T-cell (primary cell): ENCODE results near the gene CAPN9. TPM values are rescaled to one million over a fixed set of nuclear protein-coding genes. Genes with fewer than 3 reads are reported as not detected.

Experiments
- ATAC-seq, 4 experiments: fragments of 200-7000 bp in 3 of 4; fragments of 150-1000 bp in 1 of 4; cut with Tn5 transposase; replicated peaks in 1 of 4; 1 replicate in 3 of 4; 2 replicates in 1 of 4; pipeline ENCODE4 v1.10.0; 2021; ENCODE audit warnings: moderate library complexity in 3 of 4, mild to moderate bottlenecking in 2 of 4, moderate number of reproducible peaks in 1 of 4
- CTCF ChIA-PET, 2 donors: fragments of 300-600 bp; sonication (Branson Sonifier 250); formaldehyde crosslinking; loops; one replicate each; lab custom pipeline; 2022; ENCODE audit warnings: antibody characterized with exemption in 2 of 2; lab: Charles Lee
- POLR2A ChIA-PET, 2 donors: fragments of 300-600 bp; sonication (Branson Sonifier 250); formaldehyde crosslinking; loops; one replicate each; lab custom pipeline; 2022; ENCODE audit warnings: antibody characterized with exemption in 2 of 2; lab: Charles Lee
- DNase-seq, 35 experiments: peaks; one replicate each; pipeline versions ENCODE4 v3.0.0 to v3.0.0-alpha.2; 2013 to 2023
- H3K27ac ChIP-seq: one replicate; pipeline ENCODE4 v1.5.1; 2013; ENCODE audit warnings: low read length
- H3K27me3 ChIP-seq, 2 experiments: replicated peaks in 1 of 2; 1 replicate in 1 of 2; 2 replicates in 1 of 2; pipeline versions ENCODE4 v1.6.1 to v1.7.0; 2013; ENCODE audit warnings: low read length in 1 of 2, mixed read lengths in 1 of 2; ENCODE audit not compliant: control insufficient read depth in 2 of 2, insufficient read depth in 2 of 2; ENCODE audit errors: extremely low read depth in 1 of 2
- H3K36me3 ChIP-seq, 2 donors: 1 replicate in 1 of 2; 2 replicates in 1 of 2; pipeline versions ENCODE4 v1.6.1 to v1.7.0; 2013; ENCODE audit warnings: low read length in 1 of 2; ENCODE audit not compliant: control insufficient read depth in 2 of 2, insufficient read depth in 1 of 2; ENCODE audit errors: extremely low read depth in 1 of 2
- H3K4me1 ChIP-seq, 2 experiments: 1 replicate in 1 of 2; 2 replicates in 1 of 2; pipeline versions ENCODE4 v1.6.1 to v1.7.0; 2013; ENCODE audit warnings: low read length in 2 of 2, mixed read lengths in 1 of 2; ENCODE audit not compliant: insufficient read depth in 2 of 2, control insufficient read depth in 1 of 2; ENCODE audit errors: extremely low read depth in 1 of 2
- H3K4me3 ChIP-seq, 2 donors: 1 replicate in 1 of 2; 2 replicates in 1 of 2; pipeline versions ENCODE4 v1.5.1 to v1.7.0; 2013; ENCODE audit warnings: mild to moderate bottlenecking in 2 of 2, low read length in 1 of 2, moderate library complexity in 1 of 2; ENCODE audit not compliant: control insufficient read depth in 1 of 2; ENCODE audit errors: extremely low read depth in 1 of 2
- H3K9me3 ChIP-seq: 2 replicates; pipeline ENCODE4 v1.7.0; 2013
- H3K27ac Mint-ChIP-seq, 2 donors: one replicate each; pipeline ENCODE4 v1.8.0; 2020 to 2021; ENCODE audit warnings: mild to moderate bottlenecking in 2 of 2, mixed read lengths in 2 of 2
- H3K27me3 Mint-ChIP-seq, 2 donors: one replicate each; pipeline ENCODE4 v1.8.0; 2021 to 2022; ENCODE audit warnings: mixed read lengths in 2 of 2
- H3K36me3 Mint-ChIP-seq: one replicate; pipeline ENCODE4 v1.8.0; 2021; ENCODE audit warnings: mixed read lengths
- H3K4me1 Mint-ChIP-seq, 3 donors: one replicate each; pipeline ENCODE4 v1.8.0; 2020 to 2022; ENCODE audit warnings: mixed read lengths in 3 of 3, mild to moderate bottlenecking in 1 of 3
- H3K4me3 Mint-ChIP-seq, 3 donors: one replicate each; pipeline ENCODE4 v1.8.0; 2020 to 2022; ENCODE audit warnings: mild to moderate bottlenecking in 3 of 3, mixed read lengths in 3 of 3, moderate library complexity in 3 of 3
- H3K9me3 Mint-ChIP-seq, 3 donors: one replicate each; pipeline ENCODE4 v1.8.0; 2020 to 2022; ENCODE audit warnings: mixed read lengths in 3 of 3
- WGBS: methylation state at CpG from one replicate; pipeline ENCODE4 v1.1.5; 2013; ENCODE audit warnings: missing lambda C conversion rate; ENCODE audit not compliant: insufficient coverage; 5-methylcytosine and 5-hydroxymethylcytosine counted together
- total RNA-seq, 35 experiments: library from RNA in 6 of 35; stranded (reverse) in 6 of 35; fragments of 120-200 nt in 1 of 35; gene quantifications; one replicate each; pipeline versions ENCODE4 v1.2.1 to v1.2.4 and lab custom pipeline; 2013 to 2026

CAPN9 gene
- total RNA-seq, 5 donors from 2014 or later (not counting 1 experiment from before 2014, with no cell fraction given): not detected

DNA sequence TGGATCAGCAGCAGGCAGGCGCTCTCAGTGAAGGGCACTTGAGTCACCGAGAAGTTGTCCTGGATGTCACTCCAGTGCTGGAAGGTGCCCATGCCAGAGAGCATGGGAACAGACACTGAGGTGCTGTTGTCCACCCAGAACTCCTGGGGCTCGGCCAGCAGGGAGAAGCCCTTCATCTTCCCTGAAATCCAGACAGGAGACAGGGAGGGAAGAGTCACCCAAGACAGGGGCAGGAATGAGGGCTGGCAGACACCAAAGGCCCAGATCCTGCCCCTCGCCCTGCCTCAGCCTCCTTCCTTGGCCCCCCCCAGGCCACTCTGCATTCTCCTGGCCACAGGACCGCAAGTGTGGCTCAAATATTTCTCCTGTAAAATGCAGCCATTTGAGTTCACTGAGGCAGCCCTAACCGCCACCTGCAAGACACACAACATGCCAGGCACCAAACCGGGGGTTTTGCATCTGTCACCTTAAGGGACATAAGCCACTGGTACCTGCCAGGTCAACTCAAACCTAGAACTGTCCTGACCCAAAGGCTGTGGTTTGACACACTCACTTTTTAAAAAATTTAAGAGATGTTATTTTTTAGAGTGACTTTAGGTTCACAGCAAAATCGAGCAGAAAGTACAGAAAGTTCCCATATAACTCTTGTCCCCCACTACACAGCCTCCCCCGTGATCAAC lies 41.0 kb upstream of the CAPN9 start:
- WGBS: 86% methylated on average over 7 of the region's 9 CpGs
- no peaks in the 10 kb centered on the region for H3K9me3 ChIP-seq
- no peak for ATAC-seq

DNA sequence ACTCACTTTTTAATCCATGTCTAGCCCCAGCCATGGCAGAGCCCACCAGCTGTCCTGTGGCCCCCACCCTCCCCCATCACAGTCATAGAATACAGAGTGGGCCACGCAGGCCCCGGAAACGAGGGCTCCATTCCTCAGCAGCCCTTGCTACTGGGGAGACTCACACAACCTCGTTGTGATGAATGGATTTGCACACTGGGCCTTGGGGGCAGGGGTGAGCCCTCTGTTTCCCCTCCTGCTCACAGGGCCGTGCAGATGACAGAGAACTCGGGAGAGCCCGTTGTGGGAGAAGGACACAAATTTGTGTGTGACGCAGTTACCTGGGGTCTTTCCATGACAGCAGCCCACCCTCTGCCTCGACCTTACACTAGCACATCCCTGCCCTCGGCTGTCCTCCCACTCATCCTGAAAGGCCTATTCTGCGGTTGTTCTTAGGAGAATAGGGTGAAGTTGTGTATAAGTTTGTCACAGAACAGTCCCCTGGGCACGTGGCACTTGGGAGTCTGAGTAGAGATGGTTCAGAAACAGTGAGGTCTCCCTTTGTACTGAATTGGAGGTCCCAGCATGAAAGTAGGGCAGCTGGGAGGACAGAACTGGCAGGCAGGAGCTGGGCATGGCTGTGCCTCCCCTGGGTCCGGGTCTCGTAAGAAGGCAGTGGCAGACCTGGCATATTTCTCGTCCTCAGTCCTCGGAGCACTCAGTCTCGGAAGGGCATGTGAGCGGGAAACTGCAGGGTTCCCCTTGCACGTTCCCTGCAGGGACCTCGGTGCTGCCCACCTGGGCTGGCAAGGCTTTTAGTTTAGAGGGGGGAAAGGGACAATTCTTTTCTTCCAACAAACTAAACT lies 40.1 kb upstream of the CAPN9 start:
- H3K4me1 Mint-ChIP-seq: peaks cover 0 to 2% (median 0%) of the 10 kb centered on the region in 3 donors
- Histone ChIP-seq H3K4me3 (no peak overlapping the region), H3K36me3 (no peaks in the 10 kb centered on the region), H3K27ac (no peak overlapping the region), H3K27me3 (peaks cover 0 to 10% of the 10 kb centered on the region in 2 experiments), H3K9me3 (no peaks in the 10 kb centered on the region), H3K4me1 (no peaks in the 10 kb centered on the region)
- H3K9me3 Mint-ChIP-seq: no peaks in the 10 kb centered on the region
- 82% methylated on average over 12 of the region's 20 CpGs for WGBS
- H3K4me3 Mint-ChIP-seq: no peak overlapping the region
- DNase-seq (no peak), ATAC-seq (no peak)
- ChIA-PET CTCF (no interaction called here), POLR2A (no interaction called here)
- peaks cover 10% of the 10 kb centered on the region in 2 donors for H3K27me3 Mint-ChIP-seq
- H3K27ac Mint-ChIP-seq: no peak overlapping the region
- no peaks in the 10 kb centered on the region for H3K36me3 Mint-ChIP-seq

More for the DNA sequence above, 41.0 kb upstream of the CAPN9 start:
- Mint-ChIP-seq H3K27me3 (peaks cover 10 to 14% of the 10 kb centered on the region in 2 donors), H3K4me1 (peaks cover 0 to 2% (median 0%) of the 10 kb centered on the region in 3 donors), H3K9me3 (no peaks in the 10 kb centered on the region), H3K36me3 (no peaks in the 10 kb centered on the region), H3K4me3 (no peak overlapping the region), H3K27ac (no peak overlapping the region)
- CTCF ChIA-PET: no interaction called here
- no peaks in the 10 kb centered on the region for H3K4me1 ChIP-seq
- POLR2A ChIA-PET: no interaction called here
- no peak for DNase-seq
- peaks cover 0 to 14% of the 10 kb centered on the region in 2 experiments for H3K27me3 ChIP-seq
- no peak overlapping the region for H3K4me3 ChIP-seq
- no peaks in the 10 kb centered on the region for H3K36me3 ChIP-seq
- H3K27ac ChIP-seq: no peak overlapping the region

DNA sequence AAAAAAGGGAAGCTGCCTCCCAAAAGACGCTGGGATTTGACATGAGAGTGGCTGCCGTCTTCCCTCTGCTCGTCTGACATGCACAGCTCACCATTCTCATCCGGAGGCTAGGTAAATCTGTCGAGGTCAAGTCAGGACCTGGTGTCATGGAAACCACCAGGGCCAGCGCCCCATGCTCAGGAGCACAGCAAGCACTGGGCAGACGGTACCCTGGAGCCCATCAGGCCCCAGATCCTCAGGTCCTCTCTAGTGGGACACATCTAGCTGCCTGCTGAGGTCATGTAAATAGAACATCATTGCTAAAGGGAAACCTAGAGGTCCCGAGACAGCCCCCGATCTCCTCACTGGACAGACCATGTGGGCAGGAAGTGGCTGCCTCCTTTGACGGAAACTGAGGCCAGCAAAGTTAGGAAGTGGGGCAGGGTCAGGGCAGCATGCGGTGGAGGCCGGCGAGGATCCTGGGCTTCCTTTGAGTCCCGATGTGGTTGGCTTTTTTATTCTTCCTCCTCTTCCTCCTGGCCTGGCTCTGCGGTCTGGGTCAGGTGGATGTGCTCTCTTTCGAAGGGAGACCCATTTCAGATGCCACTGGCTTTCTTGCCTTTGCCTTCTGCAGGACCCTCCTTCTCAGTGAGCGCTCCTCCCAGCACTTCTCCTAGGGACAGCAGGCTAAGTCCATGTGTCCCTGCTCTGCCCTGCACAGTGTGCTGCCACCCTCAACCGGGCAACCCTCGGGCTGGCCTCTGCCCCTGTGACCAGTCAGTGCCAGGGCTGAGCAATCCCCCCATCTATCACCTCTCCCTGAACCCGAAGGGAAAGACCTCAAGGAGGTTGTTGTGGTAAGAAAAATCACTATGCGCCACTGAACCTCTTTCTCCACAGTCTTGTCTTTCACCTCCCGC lies 39.2 kb upstream of the CAPN9 start:
- no peaks in the 10 kb centered on the region for H3K9me3 Mint-ChIP-seq
- 43% methylated on average over 19 of the region's 22 CpGs for WGBS
- ATAC-seq (no peak), DNase-seq (no peak)
- Histone ChIP-seq H3K4me1 (no peaks in the 10 kb centered on the region), H3K4me3 (no peak overlapping the region), H3K36me3 (no peaks in the 10 kb centered on the region), H3K27me3 (peaks cover 0 to 13% of the 10 kb centered on the region in 2 experiments), H3K9me3 (no peaks in the 10 kb centered on the region), H3K27ac (no peak overlapping the region)
- no peaks in the 10 kb centered on the region for H3K36me3 Mint-ChIP-seq
- ChIA-PET CTCF (no interaction called here), POLR2A (no interaction called here)
- H3K4me1 Mint-ChIP-seq: peaks cover 0 to 2% (median 0%) of the 10 kb centered on the region in 3 donors
- peak overlapping the region in 1 of 2 donors; percentile 63 for H3K27ac Mint-ChIP-seq
- peaks cover 10 to 12% of the 10 kb centered on the region in 2 donors for H3K27me3 Mint-ChIP-seq
- H3K4me3 Mint-ChIP-seq: no peak overlapping the region

DNA sequence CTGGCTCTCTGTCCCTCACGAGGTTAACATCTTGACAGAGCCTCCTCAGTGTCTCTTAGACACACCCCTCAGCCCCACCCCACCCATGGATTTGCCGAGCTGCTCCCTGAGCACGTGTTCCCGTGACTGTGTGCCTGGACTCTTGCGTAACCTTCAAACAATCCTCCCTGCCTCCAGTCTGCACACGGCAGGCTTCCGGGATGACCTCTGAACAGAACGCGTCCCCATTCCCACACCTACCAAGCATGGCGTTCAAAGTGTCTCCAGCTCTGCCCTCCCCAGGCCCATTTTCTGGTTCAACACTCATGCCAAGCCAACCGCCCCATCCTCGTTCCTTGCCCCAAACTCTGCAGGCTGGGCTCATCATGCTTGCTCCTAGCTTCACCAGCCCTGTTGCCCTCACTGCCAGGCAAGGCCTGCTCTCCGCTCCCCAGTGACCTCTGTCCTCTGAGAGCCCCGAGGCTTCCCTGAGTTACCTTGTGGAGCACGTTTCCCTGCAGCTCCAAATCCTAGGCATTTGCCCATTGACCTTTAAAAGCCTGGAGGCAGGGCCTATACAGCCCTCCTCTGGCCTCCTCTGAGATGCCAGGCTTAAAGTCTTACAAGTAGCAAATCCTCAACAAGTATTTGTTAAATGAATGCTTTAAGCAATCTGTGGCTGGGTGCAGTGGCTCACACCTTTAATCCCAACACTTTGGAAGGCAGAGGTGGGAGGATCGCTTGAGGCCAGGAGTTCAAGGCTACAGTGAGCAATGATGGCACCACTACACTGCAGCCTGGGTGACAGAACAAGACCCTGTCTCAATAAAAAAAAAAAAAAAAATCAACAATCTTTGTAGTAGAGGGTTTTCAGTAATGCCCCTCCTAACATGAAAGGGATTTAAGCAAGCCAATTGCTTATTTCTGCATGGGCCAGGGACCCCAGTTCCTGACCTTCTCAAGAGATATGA lies 38.3 kb upstream of the CAPN9 start:
- ATAC-seq (no peak), DNase-seq (no peak)
- ChIA-PET CTCF (no interaction called here), POLR2A (no interaction called here)
- peaks cover 0 to 9% of the 10 kb centered on the region in 2 experiments for H3K27me3 ChIP-seq
- Mint-ChIP-seq H3K4me1 (peaks cover 0 to 2% (median 0%) of the 10 kb centered on the region in 3 donors), H3K4me3 (no peak overlapping the region), H3K27me3 (peaks cover 14 to 17% of the 10 kb centered on the region in 2 donors), H3K27ac (no peak overlapping the region), H3K36me3 (no peaks in the 10 kb centered on the region), H3K9me3 (no peaks in the 10 kb centered on the region)
- H3K4me3 ChIP-seq: no peak overlapping the region
- H3K4me1 ChIP-seq: no peaks in the 10 kb centered on the region
- H3K9me3 ChIP-seq: no peaks in the 10 kb centered on the region
- no peak overlapping the region for H3K27ac ChIP-seq
- H3K36me3 ChIP-seq: no peaks in the 10 kb centered on the region
- 80% methylated on average over 15 of the region's 16 CpGs for WGBS

DNA sequence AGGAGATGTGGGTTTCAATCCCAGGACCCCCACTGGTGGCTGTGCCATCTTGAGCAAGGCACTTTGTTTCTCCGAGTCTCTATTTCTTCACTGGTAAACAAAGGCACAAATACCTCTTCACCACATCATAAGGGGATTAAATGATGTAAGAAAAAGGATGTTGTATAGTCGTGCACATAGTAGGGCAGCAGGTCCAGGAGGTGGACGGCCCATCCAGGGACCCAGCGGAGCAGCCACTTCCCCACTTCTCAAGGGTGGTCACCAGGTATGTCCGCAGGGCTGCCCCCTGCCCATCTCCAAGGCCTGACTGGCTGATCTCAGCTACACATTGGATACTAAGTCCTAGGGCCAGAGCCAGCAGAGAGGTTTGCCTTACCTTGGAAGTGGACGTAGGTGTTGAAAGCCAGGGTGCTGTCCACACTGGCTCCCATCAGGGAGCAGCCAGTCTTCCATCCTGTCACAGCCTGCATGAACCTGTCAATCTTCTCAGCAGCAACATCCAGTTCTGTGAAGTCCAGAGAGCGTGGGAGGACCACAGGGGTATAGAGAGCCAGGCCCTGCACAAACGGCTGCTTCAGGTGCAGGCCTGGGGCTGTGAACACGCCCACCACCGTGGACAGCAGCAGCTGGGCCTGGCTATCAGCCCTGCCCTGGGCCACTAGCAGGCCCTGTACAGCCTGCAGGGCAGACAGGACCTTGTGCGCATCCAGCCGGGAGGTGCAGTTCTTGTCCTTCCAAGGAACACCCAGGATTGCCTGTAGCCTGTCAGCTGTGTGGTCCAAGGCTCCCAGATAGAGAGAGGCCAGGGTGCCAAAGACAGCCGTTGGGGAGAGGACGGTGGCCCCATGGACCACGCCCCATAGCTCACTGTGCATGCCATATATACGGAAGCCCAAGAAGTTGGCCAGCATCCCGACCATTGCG lies 37.3 kb upstream of the CAPN9 start:
- DNase-seq (no peak), ATAC-seq (no peak)
- POLR2A ChIA-PET: no interaction called here
- no peak overlapping the region for H3K27ac Mint-ChIP-seq
- Histone ChIP-seq H3K4me1 (no peaks in the 10 kb centered on the region), H3K27ac (no peak overlapping the region), H3K9me3 (no peaks in the 10 kb centered on the region), H3K4me3 (no peak overlapping the region), H3K36me3 (no peaks in the 10 kb centered on the region), H3K27me3 (peaks cover 0 to 11% of the 10 kb centered on the region in 2 experiments)
- CTCF ChIA-PET: no interaction called here
- H3K36me3 Mint-ChIP-seq: no peaks in the 10 kb centered on the region
- H3K27me3 Mint-ChIP-seq: peaks cover 18 to 23% of the 10 kb centered on the region in 2 donors
- no peaks in the 10 kb centered on the region for H3K9me3 Mint-ChIP-seq
- 76% methylated on average over 15 of the region's 18 CpGs for WGBS
- no peak overlapping the region for H3K4me3 Mint-ChIP-seq
- H3K4me1 Mint-ChIP-seq: peaks cover 0 to 2% (median 0%) of the 10 kb centered on the region in 3 donors
